ENCODE data around the gene ZDHHC13.

ZDHHC13 gene

GRCh38 chr11:19218786-19219460, 102.0 kb downstream of the ZDHHC13 start:
- Histone ChIP-seq H3K36me3 (ENCODE audit: insufficient read depth, insufficient read length, low read length) (no peaks in the 10 kb centered on the region), H3K4me3 (ENCODE audit: insufficient read length, low read depth) (no peak overlapping the region), H3K4me1 (ENCODE audit: insufficient read depth, insufficient read length) (no peaks in the 10 kb centered on the region), H3K27me3 (ENCODE audit: insufficient read depth, insufficient read length) (no peaks in the 10 kb centered on the region), H3K9me3 (ENCODE audit: insufficient read depth, low read length) (no peaks in the 10 kb centered on the region), H3K9ac (ENCODE audit: insufficient read length, low read depth) (no peak overlapping the region)
- TF ChIP-seq ZNF274 (IDR thresholded peaks at IDR 0.05; ENCODE audit: low read depth, low read length) (no peak), YY1 (IDR thresholded peaks at IDR 0.05; ENCODE audit: insufficient read depth, insufficient read length) (no peak), SUZ12 (IDR thresholded peaks at IDR 0.05; ENCODE audit: extremely low read depth, insufficient read depth, insufficient read length) (no peak)
- DNase-seq (ENCODE audit: low read depth, low spot score): no peak

- no peak for DNase-seq (ENCODE audit: low read depth, low spot score)
- H3K27me3 ChIP-seq (ENCODE audit: insufficient read depth, insufficient read length): no peaks in the 10 kb centered on the region
- H3K4me1 ChIP-seq (ENCODE audit: insufficient read depth, insufficient read length): no peaks in the 10 kb centered on the region
- no peaks in the 10 kb centered on the region for H3K9me3 ChIP-seq (ENCODE audit: insufficient read depth, low read length)
- H3K9ac ChIP-seq (ENCODE audit: insufficient read length, low read depth): no peak overlapping the region
- no peak overlapping the region for H3K4me3 ChIP-seq (ENCODE audit: insufficient read length, low read depth)
- peaks cover 14% of the 10 kb centered on the region for H3K36me3 ChIP-seq (ENCODE audit: insufficient read depth, insufficient read length, low read length)
- TF ChIP-seq SUZ12 (IDR thresholded peaks at IDR 0.05; ENCODE audit: extremely low read depth, insufficient read depth, insufficient read length) (no peak), ZNF274 (IDR thresholded peaks at IDR 0.05; ENCODE audit: low read depth, low read length) (no peak), YY1 (IDR thresholded peaks at IDR 0.05; ENCODE audit: insufficient read depth, insufficient read length) (no peak)
Measured at GRCh38 chr11:19220903-19221724, 104.1 kb downstream of the ZDHHC13 start.

- TF ChIP-seq YY1 (IDR thresholded peaks at IDR 0.05; ENCODE audit: insufficient read depth, insufficient read length): no peak
- no peaks in the 10 kb centered on the region for H3K4me1 ChIP-seq (ENCODE audit: insufficient read depth, insufficient read length)
- DNase-seq (ENCODE audit: low read depth, low spot score): no peak
- H3K36me3 ChIP-seq (ENCODE audit: insufficient read depth, insufficient read length, low read length): peaks cover 18% of the 10 kb centered on the region
- H3K4me3 ChIP-seq (ENCODE audit: insufficient read length, low read depth): no peak overlapping the region
- no peaks in the 10 kb centered on the region for H3K9me3 ChIP-seq (ENCODE audit: insufficient read depth, low read length)
- H3K27me3 ChIP-seq (ENCODE audit: insufficient read depth, insufficient read length): no peaks in the 10 kb centered on the region
- H3K9ac ChIP-seq (ENCODE audit: insufficient read length, low read depth): no peak overlapping the region
Measured at GRCh38 chr11:19225123-19225522, 108.2 kb downstream of the ZDHHC13 start.

DNA sequence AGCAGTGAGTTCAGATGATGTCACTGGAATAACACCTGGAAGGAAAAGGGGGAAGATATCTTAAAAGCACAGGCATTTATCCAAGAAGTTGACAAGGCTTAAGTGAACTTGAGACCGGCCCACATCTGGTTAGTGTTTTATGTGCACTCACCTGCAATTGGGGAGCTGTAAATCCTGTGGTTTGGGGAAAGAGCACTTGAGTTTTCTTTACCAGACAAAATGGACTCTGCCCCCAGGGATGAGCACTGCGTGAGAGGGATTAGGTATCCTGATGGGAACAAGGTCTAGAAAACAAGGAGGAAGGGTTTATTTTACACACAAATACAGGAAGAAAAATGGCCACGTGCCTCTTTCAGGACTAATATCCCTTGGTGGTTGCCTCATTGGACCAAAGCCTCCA, 108.6 kb downstream of the ZDHHC13 start:
- no peak for DNase-seq (ENCODE audit: low read depth, low spot score)
- Histone ChIP-seq H3K9me3 (ENCODE audit: insufficient read depth, low read length) (no peaks in the 10 kb centered on the region), H3K9ac (ENCODE audit: insufficient read length, low read depth) (no peak overlapping the region), H3K27me3 (ENCODE audit: insufficient read depth, insufficient read length) (no peaks in the 10 kb centered on the region), H3K4me1 (ENCODE audit: insufficient read depth, insufficient read length) (no peaks in the 10 kb centered on the region), H3K4me3 (ENCODE audit: insufficient read length, low read depth) (no peak overlapping the region), H3K36me3 (ENCODE audit: insufficient read depth, insufficient read length, low read length) (peaks cover 18% of the 10 kb centered on the region)
- TF ChIP-seq YY1 (IDR thresholded peaks at IDR 0.05; ENCODE audit: insufficient read depth, insufficient read length): no peak
- TF ChIP-seq SUZ12 (IDR thresholded peaks at IDR 0.05; ENCODE audit: extremely low read depth, insufficient read depth, insufficient read length): no peak
- TF ChIP-seq ZNF274 (IDR thresholded peaks at IDR 0.05; ENCODE audit: low read depth, low read length): no peak

All from NT2/D1 (cell line).